ENCODE results near the gene SERPINA10. TPM values are rescaled to one million over a fixed set of nuclear protein-coding genes. Genes with fewer than 3 reads are reported as not detected.

Gene SERPINA10
- total and polyA plus RNA-seq, 2 of the 13 experiments (the other 11 are each of a cell fraction or from before 2014, with no cell fraction given) = 20.1 to 20.2 TPM

GRCh38 chr14:94320243-94320642 lies 27.2 kb upstream of the SERPINA10 start (continued):
- TF ChIP-seq XRCC5 (optimal IDR thresholded peaks at IDR 0.05; ENCODE audit: low read length) (no peak), ZMAT3 (CRISPR knock-in tag; conservative IDR thresholded peaks at IDR 0.05) (no peak), ZNF580 (CRISPR knock-in tag; IDR thresholded peaks at IDR 0.05; ENCODE audit: borderline replicate concordance, low read depth) (no peak), ZNF503 (CRISPR knock-in tag; IDR thresholded peaks at IDR 0.05) (no peak), ZNF883 (CRISPR knock-in tag; IDR thresholded peaks at IDR 0.05; ENCODE audit: not compliant biosample characterization) (no peak), ZFY (CRISPR knock-in tag; IDR thresholded peaks at IDR 0.05) (no peak), ZNF572 (CRISPR knock-in tag; IDR thresholded peaks at IDR 0.05) (no peak), ZSCAN12 (CRISPR knock-in tag; IDR thresholded peaks at IDR 0.05) (no peak), DR1 (CRISPR knock-in tag; IDR thresholded peaks at IDR 0.05) (no peak), ZNF879 (CRISPR knock-in tag; IDR thresholded peaks at IDR 0.05) (no peak), HNRNPLL (IDR thresholded peaks at IDR 0.05; ENCODE audit: low read depth, low read length, poor library complexity, severe bottlenecking) (no peak), ZNF780A (CRISPR knock-in tag; IDR thresholded peaks at IDR 0.05) (no peak), DBP (CRISPR knock-in tag; IDR thresholded peaks at IDR 0.05; ENCODE audit: not compliant biosample characterization) (no peak), ZNF235 (CRISPR knock-in tag; IDR thresholded peaks at IDR 0.05; ENCODE audit: borderline replicate concordance) (no peak), ZNF552 (CRISPR knock-in tag; IDR thresholded peaks at IDR 0.05; ENCODE audit: borderline replicate concordance) (no peak), ZNF432 (CRISPR knock-in tag; IDR thresholded peaks at IDR 0.05; ENCODE audit: borderline replicate concordance) (no peak), ISL2 (CRISPR knock-in tag; IDR thresholded peaks at IDR 0.05) (no peak), AKAP8 (CRISPR knock-in tag; IDR thresholded peaks at IDR 0.05) (no peak), NFKBIZ (CRISPR knock-in tag; IDR thresholded peaks at IDR 0.05) (no peak), NFIC (IDR thresholded peaks at IDR 0.05; ENCODE audit: low read length) (no peak), ZNF773 (CRISPR knock-in tag; IDR thresholded peaks at IDR 0.05; ENCODE audit: borderline replicate concordance) (no peak), ZNF652 (CRISPR knock-in tag; IDR thresholded peaks at IDR 0.05; ENCODE audit: borderline replicate concordance, low read depth) (no peak), ARID2 (CRISPR knock-in tag; IDR thresholded peaks at IDR 0.05; ENCODE audit: borderline replicate concordance) (no peak), ZNF414 (CRISPR knock-in tag; IDR thresholded peaks at IDR 0.05) (no peak), ZSCAN29 (CRISPR knock-in tag; conservative IDR thresholded peaks at IDR 0.05) (no peak), TIGD3 (CRISPR knock-in tag; IDR thresholded peaks at IDR 0.05; ENCODE audit: borderline replicate concordance) (no peak), GLI4 (CRISPR knock-in tag; IDR thresholded peaks at IDR 0.05; ENCODE audit: borderline replicate concordance) (no peak), KLF15 (CRISPR knock-in tag; IDR thresholded peaks at IDR 0.05; ENCODE audit: borderline replicate concordance) (no peak)

All from HepG2 (cell line).